ENCODE data around the gene CTNND2.

DNA sequence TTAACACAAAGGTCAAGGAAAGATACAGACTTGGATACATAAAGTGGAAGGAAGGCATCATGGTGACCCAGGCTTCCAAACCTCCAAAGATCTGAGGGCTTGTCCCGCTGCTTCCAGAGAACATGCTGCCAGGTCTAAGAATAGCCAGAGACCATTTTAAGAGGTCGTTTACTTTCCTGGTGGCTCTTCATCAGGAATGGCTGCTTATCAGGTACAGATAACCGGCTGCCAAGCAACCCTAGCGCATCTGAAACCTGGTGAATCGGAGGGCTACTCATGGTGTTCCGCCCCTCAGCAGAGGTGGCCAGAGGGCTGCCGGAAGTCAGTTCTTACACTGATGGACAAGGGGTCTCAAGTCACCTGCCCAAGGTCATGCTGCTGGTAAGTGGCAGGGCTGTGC is 892.0 kb downstream of the CTNND2 start:
- TF ChIP-seq, protein P1, sequence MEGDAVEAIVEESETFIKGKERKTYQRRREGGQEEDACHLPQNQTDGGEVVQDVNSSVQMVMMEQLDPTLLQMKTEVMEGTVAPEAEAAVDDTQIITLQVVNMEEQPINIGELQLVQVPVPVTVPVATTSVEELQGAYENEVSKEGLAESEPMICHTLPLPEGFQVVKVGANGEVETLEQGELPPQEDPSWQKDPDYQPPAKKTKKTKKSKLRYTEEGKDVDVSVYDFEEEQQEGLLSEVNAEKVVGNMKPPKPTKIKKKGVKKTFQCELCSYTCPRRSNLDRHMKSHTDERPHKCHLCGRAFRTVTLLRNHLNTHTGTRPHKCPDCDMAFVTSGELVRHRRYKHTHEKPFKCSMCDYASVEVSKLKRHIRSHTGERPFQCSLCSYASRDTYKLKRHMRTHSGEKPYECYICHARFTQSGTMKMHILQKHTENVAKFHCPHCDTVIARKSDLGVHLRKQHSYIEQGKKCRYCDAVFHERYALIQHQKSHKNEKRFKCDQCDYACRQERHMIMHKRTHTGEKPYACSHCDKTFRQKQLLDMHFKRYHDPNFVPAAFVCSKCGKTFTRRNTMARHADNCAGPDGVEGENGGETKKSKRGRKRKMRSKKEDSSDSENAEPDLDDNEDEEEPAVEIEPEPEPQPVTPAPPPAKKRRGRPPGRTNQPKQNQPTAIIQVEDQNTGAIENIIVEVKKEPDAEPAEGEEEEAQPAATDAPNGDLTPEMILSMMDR (IDR thresholded peaks at IDR 0.05), result no peak
- TF ChIP-seq EZH2 (IDR thresholded peaks at IDR 0.05; ENCODE audit: borderline replicate concordance, insufficient read depth, low read depth, low read length, poor library complexity, severe bottlenecking), result no peak
